HCEC 1CT (cell line): ENCODE results near the gene PSMD6.

Experiments
- DNase-seq: peaks from one replicate; pipeline ENCODE4 v3.0.0-alpha.2; 2017

The PSMD6 gene

GRCh38 chr3:64008017-64008416 lies 15.3 kb downstream of the PSMD6 start:
- DNase-seq = no peak

- DNase-seq = no peak
Observed at GRCh38 chr3:64003589-64003988, 19.7 kb downstream of the PSMD6 start.

- no peak for DNase-seq
Observed at GRCh38 chr3:64002233-64002632, 21.1 kb downstream of the PSMD6 start.

- DNase-seq = no peak
Observed at GRCh38 chr3:64000453-64001055, 22.7 kb downstream of the PSMD6 start.

GRCh38 chr3:63998852-63999754 lies 24.2 kb downstream of the PSMD6 start:
- DNase-seq = no peak

GRCh38 chr3:63995086-63995485 lies 28.2 kb downstream of the PSMD6 start:
- DNase-seq = no peak

GRCh38 chr3:63993653-63994079 lies 29.6 kb downstream of the PSMD6 start:
- peak; percentile 75 for DNase-seq

GRCh38 chr3:63992516-63993209 lies 30.6 kb downstream of the PSMD6 start:
- no peak for DNase-seq

GRCh38 chr3:63991666-63992065 lies 31.6 kb downstream of the PSMD6 start:
- no peak for DNase-seq

- no peak for DNase-seq
Observed at GRCh38 chr3:63990733-63991132, 32.6 kb downstream of the PSMD6 start.

- no peak for DNase-seq
Observed at GRCh38 chr3:63990204-63990603, 33.1 kb downstream of the PSMD6 start.

GRCh38 chr3:63988943-63989342 lies 34.4 kb downstream of the PSMD6 start:
- DNase-seq = no peak

GRCh38 chr3:63986831-63987230 lies 36.5 kb downstream of the PSMD6 start:
- no peak for DNase-seq

GRCh38 chr3:63986146-63986545 lies 37.1 kb downstream of the PSMD6 start:
- DNase-seq = no peak

GRCh38 chr3:63984391-63984790 lies 38.9 kb downstream of the PSMD6 start:
- no peak for DNase-seq

GRCh38 chr3:63981980-63982379 lies 41.3 kb downstream of the PSMD6 start:
- no peak for DNase-seq

GRCh38 chr3:63980830-63981498 lies 42.3 kb downstream of the PSMD6 start:
- no peak for DNase-seq

- no peak for DNase-seq
Observed at GRCh38 chr3:63980019-63980418, 43.3 kb downstream of the PSMD6 start.

GRCh38 chr3:63979093-63979885 lies 44.0 kb downstream of the PSMD6 start:
- DNase-seq = no peak

- no peak for DNase-seq
Observed at GRCh38 chr3:63977893-63978292, 45.4 kb downstream of the PSMD6 start.

- no peak for DNase-seq
Observed at GRCh38 chr3:63976872-63977200, 46.5 kb downstream of the PSMD6 start.

GRCh38 chr3:63976161-63976871 lies 47.0 kb downstream of the PSMD6 start:
- peak; percentile 93 for DNase-seq
